Left renal cortex interstitium (tissue), 4 donors: ENCODE data around the gene RNF13. TPM values are rescaled to one million over a fixed set of nuclear protein-coding genes. Genes with fewer than 3 reads are reported as not detected.

Experiments
- DNase-seq, 4 donors: peaks; one replicate each; pipeline ENCODE4 v3.0.0-alpha.2; 2013; ENCODE audit warnings: low read depth in 4 of 4, low spot score in 2 of 4, missing footprints in 1 of 4
- polyA plus RNA-seq, 4 donors: library from polyadenylated mRNA; unstranded; fragments of 120-200 nt; gene quantifications; one replicate each; pipeline ENCODE4 v1.2.1, GENCODE V29; 2013; ENCODE audit not compliant: insufficient read length in 4 of 4

The RNF13 gene
- polyA plus RNA-seq, result 100 to 1,000 TPM in 1 of 4 donors, 10 to 100 TPM in 3; 69.3 to 110 (median 88.0) TPM

DNA sequence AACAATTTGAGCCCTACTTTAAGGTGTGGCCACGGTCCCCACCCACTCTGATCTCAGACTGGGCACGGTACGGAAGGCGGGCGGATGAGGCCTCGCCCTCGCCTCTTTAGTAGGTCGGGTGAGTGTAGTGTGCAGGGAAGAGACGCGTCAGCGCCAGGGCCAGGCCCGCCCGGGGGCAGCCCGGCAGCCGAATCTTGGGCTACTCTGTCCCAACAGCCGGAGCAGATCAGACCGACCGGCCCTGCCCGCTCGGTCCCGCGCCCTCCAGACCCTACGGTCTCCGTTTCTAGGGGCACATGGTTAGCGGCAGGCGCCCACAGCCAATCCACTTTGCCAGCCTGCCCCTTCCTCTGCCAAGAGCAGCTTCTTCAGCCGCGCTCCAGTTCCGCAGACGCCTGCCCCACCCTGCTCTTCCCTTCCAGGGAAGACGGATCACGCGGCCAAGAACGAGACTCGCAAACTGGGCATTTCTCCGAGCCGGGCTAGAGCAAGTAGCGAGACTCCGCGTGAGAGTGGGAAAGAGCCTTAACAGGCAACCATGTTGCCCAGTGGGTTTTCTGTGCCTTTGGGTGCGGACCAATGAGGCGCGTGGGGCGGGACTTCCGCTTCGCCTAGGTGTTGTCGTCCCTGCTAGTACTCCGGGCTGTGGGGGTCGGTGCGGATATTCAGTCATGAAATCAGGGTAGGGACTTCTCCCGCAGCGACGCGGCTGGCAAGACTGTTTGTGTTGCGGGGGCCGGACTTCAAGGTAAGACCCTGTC is at the start of gene RNF13:
RNF13 (plus strand) TSS at position 610 of the 761 bp plus-strand sequence. CDS start 32,812 bp downstream, outside the sequence.
- DNase-seq, result peak; percentile 72 to 94 (median 92)

GRCh38 chr3:149763565-149764195 is 49.3 kb upstream of the RNF13 start:
- DNase-seq, result no peak

DNA sequence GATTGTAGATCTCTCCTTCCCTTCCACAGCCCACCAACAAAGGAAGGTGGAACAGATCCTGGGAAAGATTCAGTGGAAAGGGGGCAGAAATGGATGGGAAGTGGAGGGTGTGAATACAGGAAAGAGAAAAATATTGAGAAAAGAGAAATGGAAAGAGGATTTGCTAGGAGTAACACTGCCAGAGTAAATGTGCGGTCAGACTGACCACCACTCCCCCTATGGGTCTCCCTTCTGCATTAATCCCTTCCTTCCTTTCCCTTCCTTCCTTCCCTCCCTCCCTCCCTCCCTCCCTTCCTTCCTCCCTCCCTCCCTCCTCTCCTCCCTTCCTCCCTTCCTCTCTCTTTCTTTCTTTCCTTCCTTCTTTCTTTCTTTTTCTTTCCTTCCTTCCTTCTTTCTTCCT is 48.7 kb upstream of the RNF13 start:
- DNase-seq, result no peak

GRCh38 chr3:149765762-149766334 is 47.2 kb upstream of the RNF13 start:
- DNase-seq, result peak in 1 of 4 donors; percentile 23

- DNase-seq, result no peak
These were observed 45.3 kb upstream of the RNF13 start for GRCh38 chr3:149767720-149768119.

GRCh38 chr3:149768704-149769103 is 44.3 kb upstream of the RNF13 start:
- no peak for DNase-seq

DNA sequence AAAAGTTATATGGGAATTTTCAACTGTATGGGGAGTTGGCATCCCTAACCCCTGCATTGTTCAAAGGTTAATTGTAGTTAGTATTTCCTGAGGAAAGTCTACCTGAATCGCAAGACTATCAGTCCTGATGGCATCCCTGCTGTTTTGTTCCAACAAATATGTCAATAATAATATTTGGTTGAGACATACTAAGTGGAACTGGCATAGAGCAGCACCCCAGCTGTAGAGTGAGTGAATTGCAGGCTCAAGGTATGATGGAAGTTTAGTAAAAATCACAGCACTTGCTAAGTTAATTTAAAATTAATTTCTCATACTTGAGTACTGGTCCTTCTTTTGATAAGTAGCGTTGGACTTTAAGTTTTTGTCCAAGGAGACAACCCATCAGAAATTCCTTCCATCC is 42.8 kb upstream of the RNF13 start:
- no peak for DNase-seq

DNA sequence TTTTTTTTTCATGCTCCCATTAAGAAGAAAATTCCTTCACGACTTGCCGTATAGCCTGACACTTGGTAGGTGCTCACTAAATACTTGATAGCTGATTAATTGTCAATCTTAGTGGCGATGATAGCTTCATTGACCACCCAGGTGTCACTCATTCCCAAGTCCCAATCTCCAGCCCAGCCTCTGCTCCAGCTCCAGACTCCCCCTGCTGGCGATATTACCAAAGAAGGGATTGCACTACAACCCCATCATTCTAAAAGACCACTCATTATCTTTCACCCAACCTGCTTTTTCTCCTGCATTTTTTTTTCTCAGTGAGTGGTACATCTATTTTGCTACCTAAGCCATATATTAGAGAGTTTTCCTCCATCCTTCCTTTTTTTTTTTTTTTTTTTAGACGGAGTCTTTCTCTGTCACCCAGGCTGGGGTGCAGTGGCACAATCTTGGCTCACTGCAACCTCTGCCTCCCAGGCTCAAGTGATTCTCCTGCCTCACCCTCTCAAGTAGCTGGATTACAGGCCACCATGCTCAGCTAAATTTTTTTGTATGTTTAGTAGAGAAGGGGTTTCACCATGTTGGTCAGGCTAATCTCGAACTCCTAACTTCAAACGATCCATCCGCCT is 41.3 kb upstream of the RNF13 start:
- DNase-seq, result peak in 1 of 4 donors; percentile 20

DNA sequence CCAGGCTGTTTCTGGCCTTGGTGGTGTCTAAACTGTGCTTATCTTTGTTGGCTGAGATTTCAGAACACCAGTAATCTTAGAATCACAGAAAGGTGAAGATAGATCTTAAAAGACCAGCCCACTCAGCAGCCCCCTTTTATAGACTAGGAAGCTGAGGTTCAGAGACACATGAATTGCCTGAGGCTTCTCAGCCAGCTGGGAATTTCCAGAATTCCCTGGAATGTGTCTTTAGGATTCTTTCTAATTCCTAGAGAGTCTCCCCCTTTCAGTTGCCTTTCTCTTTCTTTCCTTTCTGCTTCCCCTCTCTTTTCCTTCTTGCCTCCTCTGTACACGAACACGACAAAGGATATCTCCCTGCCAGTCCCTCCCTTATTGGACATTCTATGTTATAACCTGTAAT is 40.2 kb upstream of the RNF13 start:
- no peak for DNase-seq

DNA sequence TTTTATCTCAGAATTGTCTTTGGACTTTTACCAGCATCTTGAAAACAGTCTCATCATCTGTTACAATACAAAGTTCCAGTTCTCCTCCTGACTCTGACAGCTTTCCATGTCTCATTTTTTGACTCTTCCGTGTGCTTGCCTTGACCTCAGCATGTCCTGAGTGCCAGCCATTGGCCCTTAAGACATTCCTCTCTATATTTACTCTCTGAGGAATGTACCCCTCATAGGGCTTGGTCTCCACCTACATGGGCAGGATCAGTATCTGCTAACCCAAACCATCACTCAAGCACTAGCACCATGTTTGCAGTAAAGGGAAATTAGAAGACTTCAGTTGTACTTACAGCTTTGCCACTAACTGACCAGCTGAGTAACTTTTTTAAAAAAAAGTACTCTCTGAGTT is 36.8 kb upstream of the RNF13 start:
- DNase-seq, result no peak

- DNase-seq, result no peak
These were observed 35.4 kb upstream of the RNF13 start for GRCh38 chr3:149777414-149778214.

- no peak for DNase-seq
These were observed 31.8 kb upstream of the RNF13 start for GRCh38 chr3:149781211-149781610.

DNA sequence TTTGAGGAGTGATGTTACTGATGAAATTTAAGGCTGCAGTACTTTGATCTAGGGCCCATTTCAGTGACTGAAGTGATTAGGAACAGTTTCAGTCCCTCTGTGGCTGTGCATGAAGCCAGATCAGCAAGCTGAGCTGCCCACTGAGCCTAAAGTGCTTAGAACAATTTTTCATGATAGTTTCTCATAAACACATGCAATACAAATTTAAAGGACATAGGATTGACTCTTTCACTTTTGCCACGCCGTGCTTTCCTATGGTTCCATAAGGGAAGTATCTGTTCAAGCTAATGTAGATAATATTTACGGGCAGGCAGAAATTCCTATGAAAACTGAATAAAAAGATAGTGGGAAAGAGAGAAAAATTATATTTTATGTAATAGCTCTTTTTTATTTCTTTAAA is 31.3 kb upstream of the RNF13 start:
- DNase-seq, result no peak

- DNase-seq, result no peak
These were observed 29.4 kb upstream of the RNF13 start for GRCh38 chr3:149783576-149783975.

GRCh38 chr3:149784064-149784704 is 28.8 kb upstream of the RNF13 start:
- DNase-seq, result no peak

- DNase-seq, result no peak
These were observed 22.7 kb upstream of the RNF13 start for GRCh38 chr3:149790268-149790667.

DNA sequence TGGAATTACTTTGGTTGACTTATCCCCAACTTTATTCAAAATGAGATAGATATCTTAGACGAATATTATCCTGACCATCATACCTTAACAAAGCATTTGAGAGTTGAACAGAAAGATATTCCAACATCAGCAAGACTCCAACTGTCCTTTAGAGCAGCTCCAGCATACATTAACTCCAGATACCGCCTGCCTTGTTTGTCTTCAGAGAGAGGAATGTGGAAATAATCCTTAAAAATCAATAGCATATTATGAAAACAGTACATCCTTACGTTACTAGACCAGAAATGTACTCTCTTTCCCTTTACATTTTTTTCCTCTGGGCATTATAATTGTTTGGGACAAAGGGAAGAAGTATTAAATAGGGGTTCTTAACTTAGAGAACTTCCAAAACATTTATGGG is 22.3 kb upstream of the RNF13 start:
- no peak for DNase-seq

DNA sequence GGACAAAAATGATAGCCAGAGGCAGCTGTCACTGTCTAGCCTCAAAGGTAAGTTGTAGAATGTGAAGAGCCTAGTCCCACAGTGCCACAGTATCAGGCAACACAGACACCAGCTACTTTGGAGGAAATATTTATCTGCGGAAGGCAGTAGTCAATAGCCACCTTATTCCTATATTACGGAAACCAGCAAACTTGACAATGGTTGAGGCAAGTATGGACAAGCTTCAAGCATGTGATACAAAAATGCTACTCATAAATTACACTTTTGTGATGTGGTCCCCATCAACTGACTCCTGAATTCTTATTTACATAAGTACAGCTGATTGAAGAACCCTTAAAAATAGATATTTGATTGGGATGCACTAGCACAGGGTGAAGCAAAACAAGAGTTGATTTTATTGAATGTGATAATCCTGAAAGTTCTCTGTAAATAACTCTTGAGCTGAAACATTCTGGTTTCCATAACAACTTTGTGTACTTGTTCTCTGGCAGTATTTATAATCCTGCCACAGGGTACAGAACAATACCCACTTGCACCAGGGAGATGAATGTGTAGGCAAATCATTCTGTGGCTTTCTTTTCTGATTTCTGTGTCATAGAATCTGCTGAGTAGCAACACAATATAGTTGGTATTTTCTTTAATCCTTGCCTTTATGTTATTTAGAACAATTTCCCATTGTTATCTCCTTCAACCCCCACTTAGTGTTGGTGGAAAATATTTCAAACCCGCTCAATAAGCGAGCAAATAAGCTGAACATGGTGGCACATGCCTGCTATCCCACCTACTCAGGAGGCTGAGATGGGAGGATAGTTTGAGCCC is 20.4 kb upstream of the RNF13 start, which contains the start of gene ANKUB1:
ANKUB1 (minus strand) TSS at position 103 of the 819 bp plus-strand sequence. CDS start 188 bp downstream, outside the sequence.
- DNase-seq, result no peak

DNA sequence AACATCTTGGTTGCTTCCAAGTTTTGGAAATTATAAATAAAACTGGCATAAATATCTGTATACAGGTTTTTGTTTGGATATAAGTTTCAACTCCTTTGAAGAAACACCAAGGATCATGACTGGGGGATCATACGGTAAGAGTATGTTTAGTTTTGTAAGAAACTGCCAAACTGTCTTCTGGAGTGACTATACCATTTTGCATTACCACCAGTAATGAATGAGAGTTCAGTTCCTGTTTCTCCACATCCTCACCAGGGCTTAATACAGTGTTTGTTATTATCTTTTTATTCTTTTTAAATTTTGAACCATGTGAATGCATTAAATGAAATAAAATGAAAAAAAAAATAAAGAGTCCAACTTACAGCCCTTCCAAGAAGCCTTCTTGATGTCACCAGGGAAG is 17.0 kb upstream of the RNF13 start:
- no peak for DNase-seq
